ENCODE measurements around the gene SGK1. TPM values are rescaled to one million over a fixed set of nuclear protein-coding genes. Genes with fewer than 3 reads are reported as not detected.
A peak's percentile ranks its signal among the peaks of the same experiment; 100 is the strongest.
"Not testable (repeated sequence)": the region's sequence is repeated elsewhere in the genome, so short reads cannot be mapped to it uniquely, and the experiment has no call there.

Gene SGK1
- total and polyA plus RNA-seq, 3 donors from 2014 or later = 91.3 to 208 (median 154) TPM

DNA sequence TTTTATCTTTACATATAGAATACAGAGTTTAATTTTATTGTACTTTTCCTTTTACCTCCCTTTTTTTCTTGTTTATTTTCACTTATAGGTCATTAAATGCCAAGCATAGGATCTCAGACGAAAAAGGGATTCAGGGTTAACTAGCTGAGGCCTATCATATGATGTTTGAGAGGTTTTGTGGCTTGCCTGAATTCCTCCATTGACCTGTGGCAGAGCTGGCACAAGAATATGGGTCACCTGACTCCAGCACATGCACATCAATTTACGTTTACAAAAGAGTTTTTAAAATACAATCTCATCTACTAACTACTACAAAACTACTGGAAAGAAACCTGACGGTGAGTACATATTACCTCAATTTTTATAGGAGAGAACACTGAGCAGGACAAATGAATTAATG lies 60.4 kb downstream of the SGK1 start:
- no peak for DNase-seq
- H3K36me3 ChIP-seq (ENCODE audit: low read depth, missing control alignments) = no peaks in the 10 kb centered on the region
- no peak overlapping the region for H3K4me3 ChIP-seq
- H3K27me3 ChIP-seq = no peaks in the 10 kb centered on the region
- TF ChIP-seq, protein P1, sequence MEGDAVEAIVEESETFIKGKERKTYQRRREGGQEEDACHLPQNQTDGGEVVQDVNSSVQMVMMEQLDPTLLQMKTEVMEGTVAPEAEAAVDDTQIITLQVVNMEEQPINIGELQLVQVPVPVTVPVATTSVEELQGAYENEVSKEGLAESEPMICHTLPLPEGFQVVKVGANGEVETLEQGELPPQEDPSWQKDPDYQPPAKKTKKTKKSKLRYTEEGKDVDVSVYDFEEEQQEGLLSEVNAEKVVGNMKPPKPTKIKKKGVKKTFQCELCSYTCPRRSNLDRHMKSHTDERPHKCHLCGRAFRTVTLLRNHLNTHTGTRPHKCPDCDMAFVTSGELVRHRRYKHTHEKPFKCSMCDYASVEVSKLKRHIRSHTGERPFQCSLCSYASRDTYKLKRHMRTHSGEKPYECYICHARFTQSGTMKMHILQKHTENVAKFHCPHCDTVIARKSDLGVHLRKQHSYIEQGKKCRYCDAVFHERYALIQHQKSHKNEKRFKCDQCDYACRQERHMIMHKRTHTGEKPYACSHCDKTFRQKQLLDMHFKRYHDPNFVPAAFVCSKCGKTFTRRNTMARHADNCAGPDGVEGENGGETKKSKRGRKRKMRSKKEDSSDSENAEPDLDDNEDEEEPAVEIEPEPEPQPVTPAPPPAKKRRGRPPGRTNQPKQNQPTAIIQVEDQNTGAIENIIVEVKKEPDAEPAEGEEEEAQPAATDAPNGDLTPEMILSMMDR (IDR thresholded peaks at IDR 0.05) = no peak
- no peak for TF ChIP-seq POLR2A (IDR thresholded peaks at IDR 0.05)
- no peaks in the 10 kb centered on the region for H3K9me3 ChIP-seq
- intact Hi-C loops (cut with DNase I; ENCODE audit: low total_unique reads) = no loop called here
- H3K27ac ChIP-seq = no peak overlapping the region
- peaks cover 6% of the 10 kb centered on the region for H3K4me1 ChIP-seq
- 84 to 86% methylated on average over 3 of the region's 3 CpGs for WGBS, 2 donors

DNA sequence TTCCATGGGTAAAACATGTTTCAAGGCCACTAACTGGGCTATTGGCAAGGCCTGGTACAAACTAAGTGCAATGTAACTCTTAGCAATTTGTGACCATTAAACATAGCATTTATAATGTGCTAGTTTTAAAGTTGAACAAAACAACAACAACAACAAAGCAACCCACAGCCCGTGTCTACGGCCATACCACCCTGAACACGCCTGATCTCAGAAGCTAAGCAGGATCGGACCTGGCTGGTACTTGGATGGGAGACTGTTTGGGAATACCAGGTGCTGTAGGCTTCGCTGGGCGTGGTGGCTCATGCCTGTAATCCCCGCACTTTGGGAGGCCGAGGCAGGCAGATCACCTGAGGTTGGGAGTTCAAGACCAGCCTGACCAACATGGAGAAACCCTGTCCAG lies 61.0 kb downstream of the SGK1 start:
- Histone ChIP-seq H3K4me1 (peaks cover 6% of the 10 kb centered on the region), H3K9me3 (no peaks in the 10 kb centered on the region), H3K36me3 (ENCODE audit: low read depth, missing control alignments) (no peaks in the 10 kb centered on the region), H3K27ac (no peak overlapping the region), H3K27me3 (no peaks in the 10 kb centered on the region), H3K4me3 (no peak overlapping the region)
- intact Hi-C loops (cut with DNase I; ENCODE audit: low total_unique reads) = no loop called here
- 91 to 96% methylated on average over 8 of the region's 8 CpGs for WGBS, 2 donors
- DNase-seq = no peak
- TF ChIP-seq, protein P1 (IDR thresholded peaks at IDR 0.05) = no peak
- no peak for TF ChIP-seq POLR2A (IDR thresholded peaks at IDR 0.05)

DNA sequence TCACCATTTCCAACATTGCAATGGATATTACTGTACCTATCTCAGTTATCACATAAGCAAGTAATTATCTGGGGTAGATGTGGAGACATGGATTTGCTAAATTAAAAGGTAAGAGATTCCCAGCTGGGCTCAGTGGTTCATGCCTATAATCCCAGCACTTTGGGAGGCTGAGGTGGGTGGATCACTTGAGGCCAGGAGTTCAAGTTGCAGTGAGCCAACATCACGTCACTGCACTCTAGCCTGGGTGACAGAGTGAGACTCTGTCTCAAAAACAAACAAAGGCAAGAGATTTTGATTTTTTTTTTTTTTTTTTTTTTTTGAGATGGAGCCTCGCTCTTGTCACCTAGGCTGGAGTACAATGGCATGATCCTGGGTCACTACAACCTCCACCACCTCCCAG lies 62.6 kb downstream of the SGK1 start:
- DNase-seq; H3K36me3 ChIP-seq (ENCODE audit: low read depth, missing control alignments); H3K9me3 ChIP-seq; H3K27ac ChIP-seq; H3K4me3 ChIP-seq; H3K27me3 ChIP-seq; intact Hi-C loops (cut with DNase I; ENCODE audit: low total_unique reads): not testable (repeated sequence)
- WGBS, 2 donors = 88 to 93% methylated on average over 1 to 2 of the region's 2 CpGs
- peaks cover 21% of the 10 kb centered on the region for H3K4me1 ChIP-seq

DNA sequence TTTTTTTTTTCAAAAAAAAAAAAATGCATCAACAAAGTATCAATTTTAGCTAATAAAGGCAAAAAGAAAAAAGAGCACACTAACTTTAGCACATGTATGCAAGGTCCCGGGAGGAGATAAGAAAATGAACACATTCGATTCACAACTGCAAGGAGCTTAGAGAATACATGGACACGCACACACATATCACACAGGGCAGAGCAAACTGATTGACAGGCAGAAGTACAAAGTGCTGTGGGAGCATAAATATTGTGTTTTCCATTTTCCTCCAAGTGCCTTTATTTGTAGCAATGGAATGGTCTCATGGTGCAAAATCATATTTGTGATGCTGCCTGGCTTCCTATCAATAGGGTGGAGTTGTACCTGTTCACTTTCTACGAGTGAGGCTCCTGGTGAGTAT lies 63.8 kb downstream of the SGK1 start:
- H3K36me3 ChIP-seq (ENCODE audit: low read depth, missing control alignments) = no peaks in the 10 kb centered on the region
- no peaks in the 10 kb centered on the region for H3K9me3 ChIP-seq
- WGBS, 2 donors = 61 to 72% methylated on average over 4 of the region's 4 CpGs
- peaks cover 33% of the 10 kb centered on the region for H3K4me1 ChIP-seq
- intact Hi-C loops (cut with DNase I; ENCODE audit: low total_unique reads) = no loop called here
- H3K27me3 ChIP-seq = no peaks in the 10 kb centered on the region
- H3K4me3 ChIP-seq = no peak overlapping the region
- no peak for TF ChIP-seq POLR2A (IDR thresholded peaks at IDR 0.05)
- TF ChIP-seq, protein P1 (IDR thresholded peaks at IDR 0.05) = no peak
- no peak for DNase-seq
- H3K27ac ChIP-seq = peak overlapping the region; percentile 46 to 67

DNA sequence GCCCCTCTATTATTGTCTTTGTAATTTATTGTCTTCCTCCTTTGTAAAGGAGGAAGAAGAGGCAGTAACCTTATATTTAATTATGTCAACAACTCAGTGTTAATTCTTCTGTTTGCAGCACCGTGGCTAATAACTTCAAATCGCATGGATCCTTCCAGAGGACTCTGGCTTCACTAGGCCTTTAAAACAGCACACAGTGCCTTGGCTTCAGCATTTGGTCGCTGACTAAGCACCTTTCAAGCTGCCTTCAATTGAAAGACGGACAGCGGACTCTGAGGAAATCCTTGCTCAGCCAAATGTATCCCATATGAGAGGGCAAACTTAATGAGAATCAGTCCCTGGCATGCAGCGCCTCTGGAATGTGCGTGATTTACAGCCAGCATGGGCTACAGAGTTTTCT lies 64.2 kb downstream of the SGK1 start:
- intact Hi-C loops (cut with DNase I; ENCODE audit: low total_unique reads) = no loop called here
- Histone ChIP-seq H3K27ac (peak overlapping the region; percentile 46 to 67), H3K4me3 (no peak overlapping the region), H3K4me1 (peaks cover 33% of the 10 kb centered on the region), H3K27me3 (no peaks in the 10 kb centered on the region), H3K36me3 (ENCODE audit: low read depth, missing control alignments) (no peaks in the 10 kb centered on the region), H3K9me3 (no peaks in the 10 kb centered on the region)
- peak; percentile 68 for DNase-seq
- no peak for TF ChIP-seq POLR2A (IDR thresholded peaks at IDR 0.05)
- TF ChIP-seq, protein P1 (IDR thresholded peaks at IDR 0.05) = no peak
- WGBS, 2 donors = 62 to 77% methylated on average over 7 of the region's 7 CpGs

Data from testis (tissue), 3 donors.